ENCODE measurements around the gene SCYL1. TPM values are rescaled to one million over a fixed set of nuclear protein-coding genes. Genes with fewer than 3 reads are reported as not detected.
A peak's percentile ranks its signal among the peaks of the same experiment; 100 is the strongest.

Gene SCYL1
- total and polyA plus RNA-seq, 7 donors: 66.9 to 106 (median 87.4) TPM

GRCh38 chr11:65542738-65543390 lies 18.0 kb downstream of the SCYL1 start:
- Histone ChIP-seq H3K27me3 (ENCODE audit: insufficient read depth in 3 of 3, low read length in 2 of 3) (no peaks in the 10 kb centered on the region), H3K27ac (no peak overlapping the region), H3K4me1 (peaks cover 16% of the 10 kb centered on the region), H3K4me3 (no peak overlapping the region), H3K9me3 (no peaks in the 10 kb centered on the region), H3K36me3 (ENCODE audit: insufficient read depth in 1 of 2, low read depth in 1 of 2) (peaks cover 0 to 56% of the 10 kb centered on the region in 2 donors)
- no peak for TF ChIP-seq CTCF (IDR thresholded peaks at IDR 0.05)
- intact Hi-C loops (cut with DNase I): loop anchor here in 1 of 2 donors (5.0 kb wide), 1 partner anchor 109 kb away; no protein-coding TSS in a partner anchor
- DNase-seq: no peak
- 85 to 94% (median 89%) methylated on average over 3 of the region's 3 CpGs for WGBS, 3 donors
- no peak for ATAC-seq

GRCh38 chr11:65545853-65546216 lies 21.0 kb downstream of the SCYL1 start:
- Histone ChIP-seq H3K36me3 (ENCODE audit: insufficient read depth in 1 of 2, low read depth in 1 of 2) (peaks cover 0 to 67% of the 10 kb centered on the region in 2 donors), H3K4me3 (no peak overlapping the region), H3K27ac (no peak overlapping the region), H3K9me3 (no peaks in the 10 kb centered on the region), H3K4me1 (peaks cover 11% of the 10 kb centered on the region), H3K27me3 (ENCODE audit: insufficient read depth in 3 of 3, low read length in 2 of 3) (no peaks in the 10 kb centered on the region)
- DNase-seq (no peak), ATAC-seq (no peak)
- no peak for TF ChIP-seq CTCF (IDR thresholded peaks at IDR 0.05)
- 84 to 93% (median 89%) methylated on average over 4 of the region's 4 CpGs for whole genome bisulfite sequencing, 3 donors
- intact Hi-C loops (cut with DNase I): no loop called here

GRCh38 chr11:65546217-65546958 lies 21.5 kb downstream of the SCYL1 start:
- ATAC-seq (peak; percentile 39 to 79 (median 67)), DNase-seq (peak; percentile 79 to 86)
- WGBS, 3 donors: 46 to 71% (median 53%) methylated on average over 44 to 64 of the region's 64 CpGs
- no peak overlapping the region for H3K4me3 ChIP-seq
- TF ChIP-seq CTCF (IDR thresholded peaks at IDR 0.05): no peak
- H3K9me3 ChIP-seq: no peaks in the 10 kb centered on the region
- peaks cover 0 to 72% of the 10 kb centered on the region in 2 donors for H3K36me3 ChIP-seq (ENCODE audit: insufficient read depth in 1 of 2, low read depth in 1 of 2)
- H3K4me1 ChIP-seq: peaks cover 6% of the 10 kb centered on the region
- H3K27me3 ChIP-seq (ENCODE audit: insufficient read depth in 3 of 3, low read length in 2 of 3): no peaks in the 10 kb centered on the region
- no peak overlapping the region for H3K27ac ChIP-seq
- intact Hi-C loops (cut with DNase I): no loop called here

GRCh38 chr11:65547446-65548125 lies 22.7 kb downstream of the SCYL1 start:
- TF ChIP-seq CTCF (IDR thresholded peaks at IDR 0.05): no peak
- no peak overlapping the region for H3K4me3 ChIP-seq
- peaks cover 4% of the 10 kb centered on the region for H3K4me1 ChIP-seq
- H3K9me3 ChIP-seq: no peaks in the 10 kb centered on the region
- H3K36me3 ChIP-seq (ENCODE audit: insufficient read depth in 1 of 2, low read depth in 1 of 2): peaks cover 0 to 73% of the 10 kb centered on the region in 2 donors
- no peak overlapping the region for H3K27ac ChIP-seq
- H3K27me3 ChIP-seq (ENCODE audit: insufficient read depth in 3 of 3, low read length in 2 of 3): no peaks in the 10 kb centered on the region
- no peak for DNase-seq
- intact Hi-C loops (cut with DNase I): no loop called here
- WGBS, 3 donors: 80 to 85% (median 83%) methylated on average over 47 to 52 of the region's 52 CpGs
- ATAC-seq: no peak

Measured in psoas muscle (tissue), 8 donors.